ENCODE measurements around the gene FBXO7. TPM values are rescaled to one million over a fixed set of nuclear protein-coding genes. Genes with fewer than 3 reads are reported as not detected.

Gene FBXO7
- total RNA-seq, 3 donors from 2014 or later (not counting 1 experiment from before 2014, with no cell fraction given), result 173 to 208 (median 198) TPM

GRCh38 chr22:32490279-32490678, 15.7 kb downstream of the FBXO7 start:
- Mint-ChIP-seq H3K27me3 (ENCODE audit: low read depth in 2 of 2) (no peaks in the 10 kb centered on the region), H3K9me3 (no peaks in the 10 kb centered on the region), H3K4me1 (peaks cover 19 to 35% of the 10 kb centered on the region in 2 donors), H3K36me3 (peaks cover 40% of the 10 kb centered on the region), H3K27ac (no peak overlapping the region), H3K4me3 (no peak overlapping the region)
- peaks cover 86% of the 10 kb centered on the region for H3K36me3 ChIP-seq (ENCODE audit: control insufficient read depth, insufficient read depth, low read length)
- DNase-seq (no peak), ATAC-seq (no peak)
- H3K27me3 ChIP-seq (ENCODE audit: control insufficient read depth, insufficient read depth, low read length), result no peaks in the 10 kb centered on the region
- no peaks in the 10 kb centered on the region for H3K4me1 ChIP-seq (ENCODE audit: control insufficient read depth, insufficient read depth, low read length)
- H3K9me3 ChIP-seq (ENCODE audit: control insufficient read depth, insufficient read depth, low read length), result no peaks in the 10 kb centered on the region
- no peak overlapping the region for H3K4me3 ChIP-seq (ENCODE audit: low read length)
- intact Hi-C loops (cut with micrococcal nuclease), result no loop called here
- 90% methylated on average over 6 of the region's 6 CpGs for WGBS (ENCODE audit: insufficient coverage)
- no peak overlapping the region for H3K27ac ChIP-seq (ENCODE audit: low read length)
- no peak for TF ChIP-seq CTCF (IDR thresholded peaks at IDR 0.05)

- peaks cover 39% of the 10 kb centered on the region for H3K36me3 Mint-ChIP-seq
- ATAC-seq, result no peak
- H3K27ac Mint-ChIP-seq, result peak overlapping the region in 1 of 2 donors; percentile 6
These were observed 17.5 kb downstream of the FBXO7 start for GRCh38 chr22:32492111-32492510.

GRCh38 chr22:32493551-32493950, 18.9 kb downstream of the FBXO7 start:
- peaks cover 86% of the 10 kb centered on the region for H3K36me3 ChIP-seq (ENCODE audit: control insufficient read depth, insufficient read depth, low read length)
- DNase-seq (no peak), ATAC-seq (no peak)
- no peak overlapping the region for H3K27ac ChIP-seq (ENCODE audit: low read length)
- no peak for TF ChIP-seq CTCF (IDR thresholded peaks at IDR 0.05)
- H3K27ac Mint-ChIP-seq, result no peak overlapping the region
- H3K9me3 Mint-ChIP-seq, result no peaks in the 10 kb centered on the region
- intact Hi-C loops (cut with micrococcal nuclease), result no loop called here
- H3K9me3 ChIP-seq (ENCODE audit: control insufficient read depth, insufficient read depth, low read length), result no peaks in the 10 kb centered on the region
- peaks cover 11 to 22% of the 10 kb centered on the region in 2 donors for H3K4me1 Mint-ChIP-seq
- WGBS (ENCODE audit: insufficient coverage), result 100% methylated on average over 2 of the region's 2 CpGs
- peaks cover 43% of the 10 kb centered on the region for H3K36me3 Mint-ChIP-seq
- no peaks in the 10 kb centered on the region for H3K27me3 Mint-ChIP-seq (ENCODE audit: low read depth in 2 of 2)
- H3K4me1 ChIP-seq (ENCODE audit: control insufficient read depth, insufficient read depth, low read length), result no peaks in the 10 kb centered on the region
- H3K27me3 ChIP-seq (ENCODE audit: control insufficient read depth, insufficient read depth, low read length), result no peaks in the 10 kb centered on the region
- no peak overlapping the region for H3K4me3 ChIP-seq (ENCODE audit: low read length)
- no peak overlapping the region for H3K4me3 Mint-ChIP-seq

More at GRCh38 chr22:32492111-32492510, 17.5 kb downstream of the FBXO7 start:
- Mint-ChIP-seq H3K4me3 (no peak overlapping the region), H3K4me1 (peaks cover 16 to 23% of the 10 kb centered on the region in 2 donors), H3K27me3 (ENCODE audit: low read depth in 2 of 2) (no peaks in the 10 kb centered on the region), H3K9me3 (no peaks in the 10 kb centered on the region)
- DNase-seq, result no peak
- H3K27me3 ChIP-seq (ENCODE audit: control insufficient read depth, insufficient read depth, low read length), result no peaks in the 10 kb centered on the region
- no peaks in the 10 kb centered on the region for H3K9me3 ChIP-seq (ENCODE audit: control insufficient read depth, insufficient read depth, low read length)
- H3K27ac ChIP-seq (ENCODE audit: low read length), result no peak overlapping the region
- no peaks in the 10 kb centered on the region for H3K4me1 ChIP-seq (ENCODE audit: control insufficient read depth, insufficient read depth, low read length)
- H3K36me3 ChIP-seq (ENCODE audit: control insufficient read depth, insufficient read depth, low read length), result peaks cover 86% of the 10 kb centered on the region
- TF ChIP-seq CTCF (IDR thresholded peaks at IDR 0.05), result no peak
- H3K4me3 ChIP-seq (ENCODE audit: low read length), result no peak overlapping the region
- intact Hi-C loops (cut with micrococcal nuclease), result no loop called here
- 75% methylated on average over 1 of the region's 2 CpGs for WGBS (ENCODE audit: insufficient coverage)

GRCh38 chr22:32494971-32495370, 20.4 kb downstream of the FBXO7 start:
- Mint-ChIP-seq H3K9me3 (no peaks in the 10 kb centered on the region), H3K27me3 (ENCODE audit: low read depth in 2 of 2) (no peaks in the 10 kb centered on the region), H3K36me3 (peaks cover 41% of the 10 kb centered on the region), H3K4me1 (peaks cover 11 to 23% of the 10 kb centered on the region in 2 donors), H3K27ac (peak overlapping the region; percentile 4), H3K4me3 (no peak overlapping the region)
- no peak for TF ChIP-seq CTCF (IDR thresholded peaks at IDR 0.05)
- WGBS (ENCODE audit: insufficient coverage), result 98% methylated on average over 4 of the region's 4 CpGs
- Histone ChIP-seq H3K4me3 (ENCODE audit: low read length) (no peak overlapping the region), H3K4me1 (ENCODE audit: control insufficient read depth, insufficient read depth, low read length) (no peaks in the 10 kb centered on the region), H3K27me3 (ENCODE audit: control insufficient read depth, insufficient read depth, low read length) (no peaks in the 10 kb centered on the region), H3K9me3 (ENCODE audit: control insufficient read depth, insufficient read depth, low read length) (no peaks in the 10 kb centered on the region), H3K36me3 (ENCODE audit: control insufficient read depth, insufficient read depth, low read length) (peaks cover 80% of the 10 kb centered on the region), H3K27ac (ENCODE audit: low read length) (no peak overlapping the region)
- intact Hi-C loops (cut with micrococcal nuclease), result no loop called here
- no peak for DNase-seq
- no peak for ATAC-seq

Measured in natural killer cell (primary cell).